ENCODE results near the gene DNAJC11.

DNAJC11 gene

DNA sequence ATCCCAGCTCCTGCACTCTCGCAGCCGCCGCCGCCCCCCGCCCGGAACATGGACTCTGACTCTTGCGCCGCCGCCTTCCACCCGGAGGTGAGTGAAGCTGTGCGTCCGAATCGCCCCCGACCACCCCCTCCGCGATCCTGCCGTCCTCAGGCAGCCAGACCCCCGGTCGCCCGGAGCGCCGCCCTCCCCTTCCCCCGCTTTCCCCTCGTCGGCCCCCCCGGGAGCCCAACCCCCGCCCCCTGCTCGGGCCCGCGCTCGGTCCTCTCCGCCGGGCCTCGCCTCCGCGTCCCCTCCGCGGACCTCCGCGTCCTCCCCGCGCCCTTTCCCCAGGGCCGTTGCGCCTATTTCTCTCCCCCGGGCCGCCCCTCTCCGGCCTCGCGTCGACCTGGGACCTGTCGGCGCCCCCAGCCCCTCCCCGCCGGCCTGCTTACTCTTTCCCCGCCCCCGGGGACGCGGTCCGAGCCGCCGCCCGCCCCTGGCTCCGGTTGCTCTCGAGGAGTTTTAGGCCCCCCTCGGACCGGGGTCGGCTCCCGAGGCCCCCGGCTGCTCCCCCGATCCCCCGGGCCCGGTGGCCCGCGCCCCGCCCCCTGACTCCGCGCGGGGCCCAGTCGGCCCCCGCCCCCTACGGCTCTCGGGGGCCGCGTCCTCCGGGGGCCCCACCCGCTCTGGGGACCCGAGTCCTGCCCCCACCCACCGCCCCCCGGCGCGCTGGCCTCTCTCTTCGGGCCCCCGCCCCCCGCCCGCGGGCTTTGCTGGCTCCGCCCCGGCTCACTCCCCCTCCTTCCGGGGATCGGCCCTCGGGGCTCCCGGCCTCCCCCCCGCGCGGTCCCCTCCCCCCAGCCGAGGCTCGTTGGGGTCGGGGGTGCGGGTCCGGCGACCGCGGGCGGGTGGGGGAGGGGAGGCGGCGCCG lies 87.3 kb downstream of the DNAJC11 start:
- peaks cover 36% of the 10 kb centered on the region for H4K20me1 ChIP-seq (ENCODE audit: insufficient read depth, low read length)
- H2AFZ ChIP-seq (ENCODE audit: low read depth, low read length), result peak overlapping the region; percentile 62
- peak overlapping the region; percentile 57 for H3K4me2 ChIP-seq (ENCODE audit: insufficient read depth, low read length)
- peak overlapping the region; percentile 68 for H3K27ac ChIP-seq (ENCODE audit: low read length)
- peaks cover 53% of the 10 kb centered on the region for H3K79me2 ChIP-seq (ENCODE audit: insufficient read depth, low read length)
- peak overlapping the region; percentile 78 to 88; a peak in 3 of 4 replicates for H3K4me3 ChIP-seq (ENCODE audit: low read depth in 1 of 2, low read length in 2 of 2)
- peak; percentile 74 for DNase-seq
- peaks cover 28% of the 10 kb centered on the region for H3K4me1 ChIP-seq (ENCODE audit: insufficient read depth, low read length)
- peaks cover 27% of the 10 kb centered on the region for H3K36me3 ChIP-seq (ENCODE audit: insufficient read depth, low read length)
- H3K27me3 ChIP-seq (ENCODE audit: insufficient read depth, low read length, poor library complexity), result no peaks in the 10 kb centered on the region
- TF ChIP-seq EZH2 (IDR thresholded peaks at IDR 0.05; ENCODE audit: borderline replicate concordance, low read depth, low read length, severe bottlenecking), result no peak
- TF ChIP-seq, protein P1, sequence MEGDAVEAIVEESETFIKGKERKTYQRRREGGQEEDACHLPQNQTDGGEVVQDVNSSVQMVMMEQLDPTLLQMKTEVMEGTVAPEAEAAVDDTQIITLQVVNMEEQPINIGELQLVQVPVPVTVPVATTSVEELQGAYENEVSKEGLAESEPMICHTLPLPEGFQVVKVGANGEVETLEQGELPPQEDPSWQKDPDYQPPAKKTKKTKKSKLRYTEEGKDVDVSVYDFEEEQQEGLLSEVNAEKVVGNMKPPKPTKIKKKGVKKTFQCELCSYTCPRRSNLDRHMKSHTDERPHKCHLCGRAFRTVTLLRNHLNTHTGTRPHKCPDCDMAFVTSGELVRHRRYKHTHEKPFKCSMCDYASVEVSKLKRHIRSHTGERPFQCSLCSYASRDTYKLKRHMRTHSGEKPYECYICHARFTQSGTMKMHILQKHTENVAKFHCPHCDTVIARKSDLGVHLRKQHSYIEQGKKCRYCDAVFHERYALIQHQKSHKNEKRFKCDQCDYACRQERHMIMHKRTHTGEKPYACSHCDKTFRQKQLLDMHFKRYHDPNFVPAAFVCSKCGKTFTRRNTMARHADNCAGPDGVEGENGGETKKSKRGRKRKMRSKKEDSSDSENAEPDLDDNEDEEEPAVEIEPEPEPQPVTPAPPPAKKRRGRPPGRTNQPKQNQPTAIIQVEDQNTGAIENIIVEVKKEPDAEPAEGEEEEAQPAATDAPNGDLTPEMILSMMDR (IDR thresholded peaks at IDR 0.05; ENCODE audit: borderline replicate concordance, extremely low read depth, low read length, poor library complexity, severe bottlenecking), result no peak
- peak overlapping the region; percentile 91 for H3K9ac ChIP-seq (ENCODE audit: low read depth, low read length)
- ATAC-seq (ENCODE audit: insufficient read depth, low read depth), result peak; percentile 8
- H3K9me3 ChIP-seq (ENCODE audit: insufficient read depth, low read length, severe bottlenecking), result no peaks in the 10 kb centered on the region

DNA sequence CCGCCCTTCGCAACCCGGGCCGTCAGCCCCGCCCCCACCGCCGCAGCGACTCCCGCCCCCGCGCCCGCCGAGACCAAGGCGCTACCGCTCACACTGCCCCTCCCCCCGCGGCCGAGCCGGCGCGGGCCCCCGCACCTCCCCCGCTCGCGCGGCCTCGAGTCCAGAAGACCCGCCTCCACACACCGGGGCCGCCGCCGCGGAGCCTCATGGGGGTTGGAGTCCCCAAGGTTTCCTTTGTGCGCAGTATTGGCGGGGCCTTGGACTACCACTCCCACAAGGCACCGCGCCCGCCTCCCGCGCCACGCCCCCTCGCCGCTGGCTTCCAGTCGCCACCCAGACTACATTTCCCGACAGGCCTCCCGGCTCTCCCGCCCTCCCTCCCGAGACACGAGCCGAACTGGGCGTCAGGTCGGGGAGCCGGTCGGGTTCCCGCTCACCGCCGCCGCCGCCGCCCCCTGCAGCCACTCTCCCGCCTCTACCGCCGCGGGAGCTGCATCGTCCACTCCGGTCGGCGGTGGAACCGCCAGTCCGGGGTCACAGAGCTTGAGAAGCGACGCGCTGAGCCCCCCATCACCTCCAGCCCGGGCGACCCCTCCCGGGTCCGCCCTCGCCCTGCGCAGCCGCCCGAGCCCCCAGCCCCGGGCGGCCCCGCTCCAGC lies 88.1 kb downstream of the DNAJC11 start, which contains the start of gene PHF13:
PHF13 (plus strand) TSS at position 371 of the 658 bp plus-strand sequence. CDS start 336 bp downstream, outside the sequence.
- Histone ChIP-seq H3K27ac (ENCODE audit: low read length) (peak within 1 kb of the TSS; percentile 68), H3K9me3 (ENCODE audit: insufficient read depth, low read length, severe bottlenecking) (no peaks in the 10 kb centered on the region), H3K4me2 (ENCODE audit: insufficient read depth, low read length) (peak within 1 kb of the TSS; percentile 100), H3K36me3 (ENCODE audit: insufficient read depth, low read length) (peaks cover 20% of the 10 kb centered on the region), H3K4me3 (ENCODE audit: low read depth in 1 of 2, low read length in 2 of 2) (peak within 1 kb of the TSS; percentile 78 to 88), H3K27me3 (ENCODE audit: insufficient read depth, low read length, poor library complexity) (no peaks in the 10 kb centered on the region), H4K20me1 (ENCODE audit: insufficient read depth, low read length) (peaks cover 30% of the 10 kb centered on the region), H3K9ac (ENCODE audit: low read depth, low read length) (peak within 1 kb of the TSS; percentile 91), H3K4me1 (ENCODE audit: insufficient read depth, low read length) (peaks cover 28% of the 10 kb centered on the region), H3K79me2 (ENCODE audit: insufficient read depth, low read length) (peaks cover 46% of the 10 kb centered on the region), H2AFZ (ENCODE audit: low read depth, low read length) (peak within 1 kb of the TSS; percentile 80)
- ATAC-seq (ENCODE audit: insufficient read depth, low read depth) (peak; percentile 94), DNase-seq (peak; percentile 99)
- TF ChIP-seq, protein P1 (IDR thresholded peaks at IDR 0.05; ENCODE audit: borderline replicate concordance, extremely low read depth, low read length, poor library complexity, severe bottlenecking), result no peak
- TF ChIP-seq EZH2 (IDR thresholded peaks at IDR 0.05; ENCODE audit: borderline replicate concordance, low read depth, low read length, severe bottlenecking), result no peak

DNA sequence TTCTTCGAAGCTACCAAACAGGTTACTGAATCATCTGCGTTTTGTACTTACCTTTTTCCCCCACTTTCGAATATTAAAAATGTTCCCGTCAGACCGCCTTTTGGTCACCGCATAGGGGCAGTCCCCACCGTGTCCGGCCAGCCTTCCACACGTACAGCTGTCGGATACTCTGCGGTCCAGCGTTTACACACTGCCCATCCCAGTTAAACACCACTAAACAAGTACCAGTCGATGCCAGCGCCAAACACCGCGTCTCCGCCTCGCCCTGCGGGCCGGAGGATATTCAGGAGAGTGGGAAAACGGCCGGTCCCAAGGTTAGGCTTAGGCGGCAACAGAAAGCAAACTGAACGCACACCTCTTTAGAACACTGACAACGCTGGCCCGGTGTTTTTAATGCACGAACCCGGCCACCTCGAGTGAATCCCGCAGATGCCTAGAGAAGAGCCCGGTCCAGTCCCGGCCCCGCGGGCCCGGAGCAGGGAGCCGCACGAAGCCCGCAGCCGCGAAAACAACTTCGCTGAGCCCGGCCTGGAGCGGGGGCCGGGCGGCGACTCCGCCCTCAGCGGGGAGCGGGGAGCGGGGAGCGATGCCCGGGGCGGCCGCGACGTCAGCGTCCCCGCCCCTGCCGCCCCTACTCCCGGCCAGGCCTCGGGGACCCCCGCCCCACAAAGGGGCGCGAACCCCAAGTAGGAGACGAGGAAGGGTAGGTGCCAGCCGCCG lies 88.8 kb downstream of the DNAJC11 start:
- TF ChIP-seq, protein P1 (IDR thresholded peaks at IDR 0.05; ENCODE audit: borderline replicate concordance, extremely low read depth, low read length, poor library complexity, severe bottlenecking), result no peak
- no peak for TF ChIP-seq EZH2 (IDR thresholded peaks at IDR 0.05; ENCODE audit: borderline replicate concordance, low read depth, low read length, severe bottlenecking)
- Histone ChIP-seq H3K27me3 (ENCODE audit: insufficient read depth, low read length, poor library complexity) (no peaks in the 10 kb centered on the region), H4K20me1 (ENCODE audit: insufficient read depth, low read length) (peaks cover 23% of the 10 kb centered on the region), H3K4me3 (ENCODE audit: low read depth in 1 of 2, low read length in 2 of 2) (peak overlapping the region; percentile 63 to 76), H3K27ac (ENCODE audit: low read length) (peak overlapping the region; percentile 50), H3K4me2 (ENCODE audit: insufficient read depth, low read length) (peak overlapping the region; percentile 100), H3K9ac (ENCODE audit: low read depth, low read length) (peak overlapping the region; percentile 67), H3K36me3 (ENCODE audit: insufficient read depth, low read length) (peaks cover 13% of the 10 kb centered on the region), H3K4me1 (ENCODE audit: insufficient read depth, low read length) (peaks cover 28% of the 10 kb centered on the region), H3K9me3 (ENCODE audit: insufficient read depth, low read length, severe bottlenecking) (no peaks in the 10 kb centered on the region), H2AFZ (ENCODE audit: low read depth, low read length) (peak overlapping the region; percentile 80), H3K79me2 (ENCODE audit: insufficient read depth, low read length) (peaks cover 39% of the 10 kb centered on the region)
- DNase-seq (no peak), ATAC-seq (ENCODE audit: insufficient read depth, low read depth) (peak; percentile 33)
